RPMI8226 (cell line): ENCODE data around the gene ISL2.
"Not testable (repeated sequence)": the region's sequence is repeated elsewhere in the genome, so short reads cannot be mapped to it uniquely, and the experiment has no call there.

Experiments used
- DNase-seq: peaks from one replicate; pipeline ENCODE4 v3.0.0-alpha.2; 2015

Gene ISL2

GRCh38 chr15:76336254-76337058, at the start of gene ISL2:
TSS of gene ISL2 (plus strand) at chr15:76336773. CDS start at chr15:76336884, 111 bp downstream.
- peak; percentile 98 for DNase-seq

- DNase-seq, result no peak
These were observed 47.0 kb upstream of the ISL2 start for GRCh38 chr15:76289582-76289981.

- no peak for DNase-seq
These were observed 43.2 kb upstream of the ISL2 start for GRCh38 chr15:76293361-76293760.

GRCh38 chr15:76294463-76294862, 42.1 kb upstream of the ISL2 start:
- not testable (repeated sequence) for DNase-seq

GRCh38 chr15:76296849-76297248, 39.7 kb upstream of the ISL2 start:
- DNase-seq, result no peak

- DNase-seq, result not testable (repeated sequence)
These were observed 38.6 kb upstream of the ISL2 start for GRCh38 chr15:76297951-76298350.

GRCh38 chr15:76298986-76299385, 37.6 kb upstream of the ISL2 start:
- DNase-seq, result no peak

GRCh38 chr15:76299786-76300185, 36.8 kb upstream of the ISL2 start:
- DNase-seq, result no peak

- no peak for DNase-seq
These were observed 32.7 kb upstream of the ISL2 start for GRCh38 chr15:76303909-76304308.

- no peak for DNase-seq
These were observed 26.8 kb upstream of the ISL2 start for GRCh38 chr15:76309601-76310330.

GRCh38 chr15:76310475-76311099, 26.0 kb upstream of the ISL2 start:
- DNase-seq, result peak; percentile 58

GRCh38 chr15:76311100-76311953, 25.2 kb upstream of the ISL2 start, which contains the start of gene ETFA:
TSS of gene ETFA (minus strand) at chr15:76311469. CDS start at chr15:76311388, 81 bp downstream.
- peak; percentile 99 for DNase-seq

GRCh38 chr15:76312540-76313174, 23.9 kb upstream of the ISL2 start:
- DNase-seq, result no peak

GRCh38 chr15:76313175-76313567, 23.4 kb upstream of the ISL2 start:
- not testable (repeated sequence) for DNase-seq

- DNase-seq, result no peak
These were observed 22.8 kb upstream of the ISL2 start for GRCh38 chr15:76313731-76314130.

GRCh38 chr15:76320012-76320411, 16.6 kb upstream of the ISL2 start:
- no peak for DNase-seq

GRCh38 chr15:76321171-76321570, 15.4 kb upstream of the ISL2 start:
- no peak for DNase-seq

- DNase-seq, result no peak
These were observed 15.0 kb upstream of the ISL2 start for GRCh38 chr15:76321602-76322001.

GRCh38 chr15:76324066-76324465, 12.5 kb upstream of the ISL2 start:
- DNase-seq, result no peak

GRCh38 chr15:76325704-76326103, 10.9 kb upstream of the ISL2 start:
- no peak for DNase-seq

GRCh38 chr15:76327191-76328105, 9.1 kb upstream of the ISL2 start:
- DNase-seq, result no peak
